ENCODE measurements around the gene HGD.
A peak's percentile ranks its signal among the peaks of the same experiment; 100 is the strongest.
"Not testable (repeated sequence)": the region's sequence is repeated elsewhere in the genome, so short reads cannot be mapped to it uniquely, and the experiment has no call there.

HGD gene

GRCh38 chr3:120678984-120679383 is 3.1 kb downstream of the HGD start:
- peak; percentile 36 for DNase-seq (ENCODE audit: low spot score)

- DNase-seq (ENCODE audit: low spot score) = peak; percentile 90
These were observed 3.6 kb downstream of the HGD start for GRCh38 chr3:120678331-120678947.

GRCh38 chr3:120677193-120677592 is 4.8 kb downstream of the HGD start:
- not testable (repeated sequence) for DNase-seq (ENCODE audit: low spot score)

- no peak for DNase-seq (ENCODE audit: low spot score)
These were observed 8.9 kb downstream of the HGD start for GRCh38 chr3:120673116-120673515.

GRCh38 chr3:120670576-120670975 is 11.5 kb downstream of the HGD start:
- no peak for DNase-seq (ENCODE audit: low spot score)

GRCh38 chr3:120664926-120665325 is 17.1 kb downstream of the HGD start:
- no peak for DNase-seq (ENCODE audit: low spot score)

GRCh38 chr3:120661945-120662344 is 20.1 kb downstream of the HGD start:
- no peak for DNase-seq (ENCODE audit: low spot score)

GRCh38 chr3:120661106-120661905 is 20.7 kb downstream of the HGD start:
- DNase-seq (ENCODE audit: low spot score) = no peak

GRCh38 chr3:120659834-120660233 is 22.2 kb downstream of the HGD start:
- DNase-seq (ENCODE audit: low spot score) = no peak

- DNase-seq (ENCODE audit: low spot score) = no peak
These were observed 22.8 kb downstream of the HGD start for GRCh38 chr3:120659285-120659684.

GRCh38 chr3:120652896-120653545 is 29.0 kb downstream of the HGD start:
- DNase-seq (ENCODE audit: low spot score) = no peak

GRCh38 chr3:120652281-120652680 is 29.8 kb downstream of the HGD start:
- DNase-seq (ENCODE audit: low spot score) = no peak

GRCh38 chr3:120650311-120650710 is 31.7 kb downstream of the HGD start:
- no peak for DNase-seq (ENCODE audit: low spot score)

- DNase-seq (ENCODE audit: low spot score) = no peak
These were observed 32.2 kb downstream of the HGD start for GRCh38 chr3:120649830-120650233.

GRCh38 chr3:120648290-120648689 is 33.7 kb downstream of the HGD start:
- no peak for DNase-seq (ENCODE audit: low spot score)

- no peak for DNase-seq (ENCODE audit: low spot score)
These were observed 35.1 kb downstream of the HGD start for GRCh38 chr3:120646771-120647432.

GRCh38 chr3:120645083-120645845 is 36.8 kb downstream of the HGD start:
- DNase-seq (ENCODE audit: low spot score) = no peak

- no peak for DNase-seq (ENCODE audit: low spot score)
These were observed 39.6 kb downstream of the HGD start for GRCh38 chr3:120642368-120642948.

GRCh38 chr3:120641696-120642246 is 40.3 kb downstream of the HGD start:
- DNase-seq (ENCODE audit: low spot score) = no peak

- DNase-seq (ENCODE audit: low spot score) = no peak
These were observed 41.8 kb downstream of the HGD start for GRCh38 chr3:120640231-120640630.

GRCh38 chr3:120638820-120639219 is 43.2 kb downstream of the HGD start:
- DNase-seq (ENCODE audit: low spot score) = not testable (repeated sequence)
